IMR-90 (cell line): Measurements from ENCODE around the gene PTPRG. TPM values are rescaled to one million over a fixed set of nuclear protein-coding genes. Genes with fewer than 3 reads are reported as not detected.
A peak's percentile ranks its signal among the peaks of the same experiment; 100 is the strongest.

ENCODE experiments used
- ATAC-seq: fragments of 200-7000 bp; cut with Tn5 transposase; 2 replicates; pipeline ENCODE4 v1.9.1; 2020; ENCODE audit warnings: low read depth, mild to moderate bottlenecking, moderate library complexity
- BruUV-seq: library from RNA; stranded (reverse); fragments of 400-500 nt; replicated peaks from 2 replicates; lab custom pipeline; 2021; lab: Mats Ljungman, UMichigan
- CTCF ChIA-PET: fragments of 300-600 bp; formaldehyde crosslinking; extraction: SDS; loops from one replicate; lab custom pipeline; 2021; ENCODE audit warnings: antibody characterized with exemption; lab: Yijun Ruan, JAX
- POLR2A ChIA-PET: fragments of 300-600 bp; sonication (Branson Sonifier 250); formaldehyde crosslinking; loops from one replicate; lab custom pipeline; 2022; ENCODE audit warnings: antibody characterized with exemption; ENCODE audit not compliant: unreplicated experiment; lab: Charles Lee
- DNase-seq: peaks from one replicate; pipeline ENCODE4 v3.0.0; 2013
- H2AFZ ChIP-seq: replicated peaks from 2 replicates; pipeline ENCODE3; 2013; ENCODE audit warnings: low read length, mild to moderate bottlenecking; ENCODE audit not compliant: poor library complexity
- H2AK5ac ChIP-seq: 2 replicates; pipeline ENCODE4 v1.6.1; 2013; ENCODE audit warnings: low read depth, low read length, inconsistent platforms
- H2AK9ac ChIP-seq: replicated peaks from 2 replicates; pipeline ENCODE3; 2013; ENCODE audit warnings: mild to moderate bottlenecking, low read depth, low read length, moderate library complexity; ENCODE audit not compliant: poor library complexity
- H2BK120ac ChIP-seq: 2 replicates; pipeline ENCODE4 v1.6.1; 2013; ENCODE audit warnings: low read depth, low read length, inconsistent platforms
- H2BK15ac ChIP-seq: 3 replicates; pipeline ENCODE4 v1.6.1; 2013; ENCODE audit warnings: low read depth, low read length, inconsistent platforms
- H2BK20ac ChIP-seq: 2 replicates; pipeline ENCODE4 v1.6.1; 2013; ENCODE audit warnings: low read depth, mild to moderate bottlenecking, inconsistent platforms, low read length, moderate library complexity
- H2BK5ac ChIP-seq: 2 replicates; pipeline ENCODE4 v1.6.1; 2013; ENCODE audit warnings: mild to moderate bottlenecking, low read depth, low read length, inconsistent platforms; ENCODE audit not compliant: poor library complexity, severe bottlenecking
- H3K14ac ChIP-seq: replicated peaks from 2 replicates; pipeline ENCODE4 v1.6.1; 2013; ENCODE audit warnings: low read depth, low read length, inconsistent platforms
- H3K18ac ChIP-seq: 2 replicates; pipeline ENCODE4 v1.6.1; 2013; ENCODE audit warnings: low read depth, low read length, control low read depth
- H3K23ac ChIP-seq: 2 replicates; pipeline ENCODE4 v1.6.1; 2013; ENCODE audit warnings: low read depth, low read length, inconsistent platforms
- H3K27ac ChIP-seq: 2 replicates; pipeline ENCODE4 v1.5.1; 2013; ENCODE audit warnings: mild to moderate bottlenecking, control low read depth, low read length; ENCODE audit not compliant: insufficient read depth
- H3K27me3 ChIP-seq: 2 replicates; pipeline ENCODE4 v1.6.1; 2013; ENCODE audit warnings: low read length; ENCODE audit not compliant: control insufficient read depth, insufficient read depth
- H3K36me3 ChIP-seq: 2 replicates; pipeline ENCODE4 v1.6.1; 2013; ENCODE audit warnings: low read length, mixed read lengths; ENCODE audit not compliant: control insufficient read depth, insufficient read depth
- H3K4ac ChIP-seq: 2 replicates; pipeline ENCODE4 v1.6.1; 2013; ENCODE audit warnings: low read depth, low read length, inconsistent platforms
- H3K4me1 ChIP-seq: 2 replicates; pipeline ENCODE4 v1.6.1; 2013; ENCODE audit warnings: low read length, mixed read lengths; ENCODE audit not compliant: control insufficient read depth, insufficient read depth
- H3K4me2 ChIP-seq: 2 replicates; pipeline ENCODE4 v1.6.1; 2013; ENCODE audit warnings: low read depth, mild to moderate bottlenecking, control low read depth, low read length, moderate library complexity
- H3K4me3 ChIP-seq: 2 replicates; pipeline ENCODE4 v1.5.1; 2013; ENCODE audit warnings: low read depth, mild to moderate bottlenecking, control low read depth, low read length, moderate library complexity; ENCODE audit not compliant: insufficient read depth
- H3K56ac ChIP-seq: 2 replicates; pipeline ENCODE4 v1.6.1; 2013; ENCODE audit warnings: low read length, inconsistent platforms; ENCODE audit not compliant: insufficient read depth; ENCODE audit errors: extremely low read depth
- H3K79me1 ChIP-seq, 2 experiments: 2 replicates each; pipeline ENCODE4 v1.6.1; 2013; ENCODE audit warnings: low read length in 2 of 2, inconsistent platforms in 1 of 2, low read depth in 1 of 2
- H3K9ac ChIP-seq: 2 replicates; pipeline ENCODE4 v1.6.1; 2013; ENCODE audit warnings: low read depth, low read length, control low read depth
- H3K9me1 ChIP-seq: 2 replicates; pipeline ENCODE4 v1.6.1; 2013; ENCODE audit warnings: low read length, inconsistent platforms; ENCODE audit not compliant: insufficient read depth
- H3K9me3 ChIP-seq: 2 replicates; pipeline ENCODE4 v1.6.1; 2013; ENCODE audit warnings: low read length; ENCODE audit not compliant: control insufficient read depth, insufficient read depth
- H4K20me1 ChIP-seq: 2 replicates; pipeline ENCODE4 v1.6.1; 2013; ENCODE audit warnings: low read length, inconsistent platforms; ENCODE audit not compliant: insufficient read depth
- H4K5ac ChIP-seq: 2 replicates; pipeline ENCODE4 v1.6.1; 2013; ENCODE audit warnings: mild to moderate bottlenecking, low read depth, low read length, control low read depth
- H4K8ac ChIP-seq, 2 experiments: 2 replicates each; pipeline ENCODE4 v1.6.1; 2013; ENCODE audit warnings: low read depth in 2 of 2, low read length in 2 of 2, control low read depth in 1 of 2, inconsistent platforms in 1 of 2
- H4K91ac ChIP-seq: 2 replicates; pipeline ENCODE4 v1.6.1; 2013; ENCODE audit warnings: low read depth, low read length, inconsistent platforms; ENCODE audit not compliant: insufficient read depth
- BHLHE40 ChIP-seq: fragments of 150-350 bp; IDR thresholded peaks from 2 replicates; pipeline ENCODE4 v1.6.1; 2016; ENCODE audit warnings: mild to moderate bottlenecking, low read depth, low read length
- CEBPB ChIP-seq: IDR thresholded peaks from 2 replicates; pipeline ENCODE4 v1.6.1; 2012; ENCODE audit warnings: low read depth, low read length, improper control_type of control experiment
- FOS ChIP-seq: fragments of 150-350 bp; IDR thresholded peaks from 2 replicates; pipeline ENCODE4 v1.6.1; 2016; ENCODE audit warnings: low read depth, low read length
- MAFK ChIP-seq: IDR thresholded peaks from 2 replicates; pipeline ENCODE4 v1.6.1; 2012; ENCODE audit warnings: low read depth, low read length, improper control_type of control experiment
- MAZ ChIP-seq: IDR thresholded peaks from 2 replicates; pipeline ENCODE4 v1.6.1; 2012; ENCODE audit warnings: low read depth, mild to moderate bottlenecking, low read length, improper control_type of control experiment, moderate library complexity, borderline replicate concordance
- MXI1 ChIP-seq: IDR thresholded peaks from 2 replicates; pipeline ENCODE4 v1.6.1; 2012; ENCODE audit warnings: low read depth, mild to moderate bottlenecking, low read length, moderate library complexity, borderline replicate concordance
- NFE2L2 ChIP-seq: fragments of 150-350 bp; IDR thresholded peaks from 2 replicates; pipeline ENCODE4 v1.6.1; 2016; ENCODE audit warnings: low read depth, mild to moderate bottlenecking, low read length
- POLR2A ChIP-seq: IDR thresholded peaks from 2 replicates; pipeline ENCODE4 v1.6.1; 2012; ENCODE audit warnings: mild to moderate bottlenecking, low read depth, low read length
- RCOR1 ChIP-seq: IDR thresholded peaks from 2 replicates; pipeline ENCODE4 v1.6.1; 2012; ENCODE audit warnings: mild to moderate bottlenecking, low read length, improper control_type of control experiment; ENCODE audit not compliant: insufficient replicate concordance
- RFX5 ChIP-seq: IDR thresholded peaks from 2 replicates; pipeline ENCODE4 v1.8.0; 2012; ENCODE audit warnings: low read depth, mild to moderate bottlenecking, low read length, moderate library complexity
- WGBS, 2 experiments: methylation state at CpG; one replicate each; pipeline versions ENCODE4 v1.1.5 to v1.1.7; 2013; ENCODE audit warnings: missing lambda C conversion rate in 2 of 2; ENCODE audit not compliant: insufficient read length in 1 of 2; ENCODE audit errors: extremely low coverage in 2 of 2; 5-methylcytosine and 5-hydroxymethylcytosine counted together
- dilution Hi-C: fragments of 300-500 bp; cut with HindIII; formaldehyde crosslinking; loops from one replicate; pipeline ENCODE4 v1.14.3; 2018; ENCODE audit warnings: low sequenced_read_pairs; ENCODE audit not compliant: unreplicated experiment
- in situ Hi-C: fragments of 300-500 bp; cut with MboI; formaldehyde crosslinking; loops from 3 replicates; pipeline ENCODE4 v1.14.3; 2019; ENCODE audit warnings: low sequenced_read_pairs, inconsistent platforms, mixed read lengths
- intact Hi-C: fragments of 100-400 bp; cut with micrococcal nuclease; formaldehyde crosslinking; loops from 2 replicates; pipeline ENCODE4 v1.10.0; 2022
- polyA plus RNA-seq, 3 experiments: library from polyadenylated mRNA; depleted of rRNA; stranded (reverse); fragments of >200 nt; gene quantifications; 2 replicates each; pipeline ENCODE4 v1.2.3, GENCODE V29; 2012; ENCODE audit warnings: low replicate concordance in 1 of 3
- total RNA-seq: library from RNA; depleted of rRNA; stranded (reverse); fragments of >200 nt; gene quantifications from 2 replicates; pipeline ENCODE4 v1.2.3, GENCODE V29; 2012
- TF ChIP-seq, protein P1 (sequence below): fragments of 150-350 bp; IDR thresholded peaks from 2 replicates; pipeline ENCODE4 v1.6.1; 2016; ENCODE audit warnings: low read depth, mild to moderate bottlenecking, low read length, moderate library complexity, borderline replicate concordance
- TF ChIP-seq, protein P2 (sequence below): conservative IDR thresholded peaks from 2 replicates; pipeline ENCODE4 v1.5.1; 2012; ENCODE audit warnings: mild to moderate bottlenecking, low read depth, low read length, improper control_type of control experiment

PTPRG gene
- total and polyA plus RNA-seq, 2 of the 4 experiments (the other 2 are of a cell fraction): 7.7 to 31.0 TPM

DNA sequence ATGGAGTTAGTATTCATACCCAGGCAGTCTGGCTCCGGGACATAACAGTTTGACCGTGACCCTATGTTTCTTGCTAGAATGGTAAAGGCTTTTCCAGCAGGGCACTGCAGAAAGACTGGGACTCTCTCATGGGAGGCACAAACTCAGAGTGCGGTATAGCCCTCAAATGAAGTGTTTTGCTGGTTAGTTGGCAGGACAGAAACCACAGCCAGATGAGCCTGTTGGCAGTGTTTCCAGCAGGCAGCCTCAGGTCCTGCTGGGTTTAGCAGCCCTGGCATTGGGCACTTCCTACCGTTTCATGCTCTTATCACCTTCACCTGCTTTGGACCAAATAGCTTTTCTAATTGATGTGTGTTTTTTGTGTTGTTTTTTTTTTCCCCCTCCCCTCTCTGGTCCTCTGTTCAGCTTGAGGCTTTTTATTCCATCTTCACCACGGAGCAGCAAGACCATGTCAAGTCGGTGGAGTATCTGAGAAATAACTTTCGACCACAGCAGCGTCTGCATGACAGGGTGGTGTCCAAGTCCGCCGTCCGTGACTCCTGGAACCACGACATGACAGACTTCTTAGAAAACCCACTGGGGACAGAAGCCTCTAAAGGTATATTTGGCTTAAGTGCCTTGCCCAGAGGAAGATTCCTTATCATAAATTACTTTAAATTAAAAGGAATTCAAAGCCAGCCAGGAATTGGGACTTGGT lies 606.3 kb downstream of the PTPRG start:
- Histone ChIP-seq H3K9ac (no peak overlapping the region), H2AFZ (no peak overlapping the region), H3K23ac (no peak overlapping the region; the same call in 1 of the 2 replicates), H3K79me1 (no peaks in the 10 kb centered on the region; a peak in 1 of 4 replicates), H3K27ac (no peak overlapping the region), H3K4me3 (no peak overlapping the region), H3K4me1 (peaks cover 1% of the 10 kb centered on the region; the same call in 1 of the 2 replicates), H4K91ac (no peak overlapping the region), H4K8ac (no peak overlapping the region), H2BK20ac (no peak overlapping the region), H3K14ac (no peak overlapping the region), H3K18ac (no peak overlapping the region), H2AK9ac (no peak overlapping the region), H3K56ac (no peak overlapping the region), H3K27me3 (no peaks in the 10 kb centered on the region), H2BK15ac (no peak overlapping the region), H3K36me3 (peaks cover 2% of the 10 kb centered on the region; the same call in 1 of the 2 replicates), H2AK5ac (no peak overlapping the region), H3K9me3 (no peaks in the 10 kb centered on the region), H3K9me1 (no peaks in the 10 kb centered on the region; the same call in 1 of the 2 replicates), H3K4ac (no peak overlapping the region), H3K4me2 (no peak overlapping the region), H2BK120ac (no peak overlapping the region), H4K20me1 (no peaks in the 10 kb centered on the region), H2BK5ac (no peak overlapping the region), H4K5ac (no peak overlapping the region)
- dilution Hi-C loops: no loop called here
- intact Hi-C loops: no loop called here
- TF ChIP-seq RCOR1 (no peak), POLR2A (no peak), MAZ (no peak), FOS (no peak), NFE2L2 (no peak), MAFK (no peak), MXI1 (no peak), CEBPB (no peak), RFX5 (no peak), BHLHE40 (no peak)
- TF ChIP-seq, protein P1, sequence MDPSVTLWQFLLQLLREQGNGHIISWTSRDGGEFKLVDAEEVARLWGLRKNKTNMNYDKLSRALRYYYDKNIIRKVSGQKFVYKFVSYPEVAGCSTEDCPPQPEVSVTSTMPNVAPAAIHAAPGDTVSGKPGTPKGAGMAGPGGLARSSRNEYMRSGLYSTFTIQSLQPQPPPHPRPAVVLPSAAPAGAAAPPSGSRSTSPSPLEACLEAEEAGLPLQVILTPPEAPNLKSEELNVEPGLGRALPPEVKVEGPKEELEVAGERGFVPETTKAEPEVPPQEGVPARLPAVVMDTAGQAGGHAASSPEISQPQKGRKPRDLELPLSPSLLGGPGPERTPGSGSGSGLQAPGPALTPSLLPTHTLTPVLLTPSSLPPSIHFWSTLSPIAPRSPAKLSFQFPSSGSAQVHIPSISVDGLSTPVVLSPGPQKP: no peak
- TF ChIP-seq, protein P2, sequence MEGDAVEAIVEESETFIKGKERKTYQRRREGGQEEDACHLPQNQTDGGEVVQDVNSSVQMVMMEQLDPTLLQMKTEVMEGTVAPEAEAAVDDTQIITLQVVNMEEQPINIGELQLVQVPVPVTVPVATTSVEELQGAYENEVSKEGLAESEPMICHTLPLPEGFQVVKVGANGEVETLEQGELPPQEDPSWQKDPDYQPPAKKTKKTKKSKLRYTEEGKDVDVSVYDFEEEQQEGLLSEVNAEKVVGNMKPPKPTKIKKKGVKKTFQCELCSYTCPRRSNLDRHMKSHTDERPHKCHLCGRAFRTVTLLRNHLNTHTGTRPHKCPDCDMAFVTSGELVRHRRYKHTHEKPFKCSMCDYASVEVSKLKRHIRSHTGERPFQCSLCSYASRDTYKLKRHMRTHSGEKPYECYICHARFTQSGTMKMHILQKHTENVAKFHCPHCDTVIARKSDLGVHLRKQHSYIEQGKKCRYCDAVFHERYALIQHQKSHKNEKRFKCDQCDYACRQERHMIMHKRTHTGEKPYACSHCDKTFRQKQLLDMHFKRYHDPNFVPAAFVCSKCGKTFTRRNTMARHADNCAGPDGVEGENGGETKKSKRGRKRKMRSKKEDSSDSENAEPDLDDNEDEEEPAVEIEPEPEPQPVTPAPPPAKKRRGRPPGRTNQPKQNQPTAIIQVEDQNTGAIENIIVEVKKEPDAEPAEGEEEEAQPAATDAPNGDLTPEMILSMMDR: no peak
- no peak for ATAC-seq
- peak; percentile 5 for DNase-seq
- 93% methylated on average over 2 of the region's 12 CpGs; no CpG with 5 or more reads in 1 of the 2 experiments for WGBS, 2 experiments
- in situ Hi-C loops: no loop called here
- POLR2A ChIA-PET: interaction anchor here (0.7 kb wide), 1 partner anchor 8 kb away, joined by 3 read pairs; no protein-coding TSS in a partner anchor
- no TSS peak for BruUV-seq
- CTCF ChIA-PET: interaction anchor here (0.6 kb wide), 1 partner anchor 17 kb away, joined by 3 read pairs; no protein-coding TSS in a partner anchor
